Neural cell (in vitro differentiated cells): ENCODE results near the gene DRAM1. TPM values are rescaled to one million over a fixed set of nuclear protein-coding genes. Genes with fewer than 3 reads are reported as not detected.

ENCODE experiments used
- H2AFZ ChIP-seq: fragments of 200-600, 300-800 bp; sonication (generic), shearing (Covaris generic); 2 replicates; pipeline ENCODE4 v1.6.0; 2014; ENCODE audit warnings: low read depth, mild to moderate bottlenecking, antibody characterized with exemption, low read length, moderate library complexity
- H3F3A ChIP-seq: fragments of 200-600 bp; shearing (Covaris generic); 2 replicates; pipeline ENCODE4 v1.6.1; 2016; ENCODE audit warnings: mild to moderate bottlenecking, moderate library complexity, mixed read lengths, antibody characterized with exemption, low read length; ENCODE audit not compliant: insufficient read depth, poor library complexity, severe bottlenecking
- H3K27ac ChIP-seq: fragments of 200-600, 300-800 bp; sonication (generic), shearing (Covaris generic); 2 replicates; pipeline ENCODE4 v1.5.1; 2014; ENCODE audit warnings: mild to moderate bottlenecking, low read length, moderate library complexity
- H3K27me3 ChIP-seq: fragments of 300-800, 200-600 bp; sonication (generic), shearing (Covaris generic); 2 replicates; pipeline ENCODE4 v1.6.0; 2014; ENCODE audit warnings: mild to moderate bottlenecking, low read depth, low read length, moderate library complexity; ENCODE audit not compliant: insufficient read depth
- H3K36me3 ChIP-seq: fragments of 300-800, 200-600 bp; sonication (generic), shearing (Covaris generic); 2 replicates; pipeline ENCODE4 v1.5.1; 2014; ENCODE audit warnings: mild to moderate bottlenecking, antibody characterized with exemption, low read length, moderate library complexity; ENCODE audit not compliant: insufficient read depth
- H3K4me2 ChIP-seq: fragments of 300-800, 200-600 bp; sonication (generic), shearing (Covaris generic); 2 replicates; pipeline ENCODE4 v1.6.0; 2014; ENCODE audit warnings: mild to moderate bottlenecking, low read length
- H3K4me3 ChIP-seq: fragments of 300-800, 200-600 bp; sonication (generic), shearing (Covaris generic); 2 replicates; pipeline ENCODE4 v1.5.1; 2014; ENCODE audit warnings: mild to moderate bottlenecking, low read length, moderate library complexity
- H3K79me2 ChIP-seq: fragments of 200-600 bp; shearing (Covaris generic); replicated peaks from 2 replicates; pipeline ENCODE4 v1.6.0; 2014; ENCODE audit warnings: mild to moderate bottlenecking, low read length, moderate library complexity; ENCODE audit not compliant: insufficient read depth
- H3K9ac ChIP-seq: fragments of 300-800, 200-600 bp; sonication (generic), shearing (Covaris generic); 2 replicates; pipeline ENCODE4 v1.6.1; 2016; ENCODE audit warnings: mild to moderate bottlenecking, low read length, mixed read lengths
- H3K9me2 ChIP-seq: fragments of 200-600 bp; shearing (Covaris generic); 2 replicates; pipeline ENCODE4 v1.6.1; 2016; ENCODE audit warnings: mild to moderate bottlenecking, low read length, mixed read lengths; ENCODE audit not compliant: insufficient read depth
- H3K9me3 ChIP-seq: fragments of 200-600, 300-800 bp; sonication (generic), shearing (Covaris generic); 2 replicates; pipeline ENCODE4 v1.6.1; 2016; ENCODE audit warnings: mild to moderate bottlenecking, mixed run types, low read length, moderate library complexity, mixed read lengths
- H4K20me1 ChIP-seq: fragments of 200-600 bp; shearing (Covaris generic); 2 replicates; pipeline ENCODE4 v1.6.1; 2016; ENCODE audit warnings: mild to moderate bottlenecking, mixed run types; ENCODE audit not compliant: insufficient read depth
- CTCF ChIP-seq: fragments of 450-650 bp; IDR thresholded peaks from 2 replicates; pipeline ENCODE4 v1.5.1; 2014; ENCODE audit warnings: antibody characterized with exemption, mild to moderate bottlenecking, moderate library complexity; ENCODE audit not compliant: poor library complexity, severe bottlenecking
- EP300 ChIP-seq: fragments of 450-650 bp; conservative IDR thresholded peaks from 2 replicates; pipeline ENCODE4 v1.6.1; 2014; ENCODE audit warnings: antibody characterized with exemption, mild to moderate bottlenecking, moderate library complexity; ENCODE audit not compliant: poor library complexity, severe bottlenecking
- EZH2 ChIP-seq: fragments of 200-600, 300-800 bp; shearing (Covaris generic), sonication (generic); IDR thresholded peaks from 2 replicates; pipeline ENCODE4 v1.6.1; 2014; ENCODE audit warnings: antibody characterized with exemption, low read length, borderline replicate concordance, mild to moderate bottlenecking; ENCODE audit not compliant: insufficient read depth, poor library complexity, severe bottlenecking
- MXI1 ChIP-seq: fragments of 450-650 bp; conservative IDR thresholded peaks from 2 replicates; pipeline ENCODE4 v1.6.1; 2014; ENCODE audit warnings: antibody characterized with exemption, mild to moderate bottlenecking; ENCODE audit not compliant: poor library complexity, severe bottlenecking
- POLR2AphosphoS5 ChIP-seq: IDR thresholded peaks from 2 replicates; pipeline ENCODE4 v1.6.1; 2012
- RAD21 ChIP-seq: fragments of 450-650 bp; conservative IDR thresholded peaks from 2 replicates; pipeline ENCODE4 v1.6.1; 2014; ENCODE audit warnings: antibody characterized with exemption, mild to moderate bottlenecking, moderate library complexity
- REST ChIP-seq: IDR thresholded peaks from 2 replicates; pipeline ENCODE4 v1.6.1; 2012; ENCODE audit warnings: borderline replicate concordance
- SMC3 ChIP-seq: fragments of 450-650 bp; conservative IDR thresholded peaks from 2 replicates; pipeline ENCODE4 v1.6.1; 2014; ENCODE audit warnings: antibody characterized with exemption, mild to moderate bottlenecking, moderate library complexity; ENCODE audit not compliant: poor library complexity
- TAF1 ChIP-seq: IDR thresholded peaks from 2 replicates; pipeline ENCODE4 v1.6.1; 2012; ENCODE audit warnings: low read depth
- polyA plus RNA-seq: library from polyadenylated mRNA; depleted of rRNA; stranded (reverse); fragments of >200 nt; gene quantifications from 2 replicates; pipeline ENCODE4 v1.2.3, GENCODE V29; 2014

The DRAM1 gene
- polyA plus RNA-seq, 1 donor from 2014 or later: 0.17 TPM

- Histone ChIP-seq H3K9ac (no peak overlapping the region), H3F3A (no peaks in the 10 kb centered on the region), H3K4me3 (no peak overlapping the region), H3K27me3 (no peaks in the 10 kb centered on the region), H2AFZ (no peak overlapping the region), H3K9me3 (no peaks in the 10 kb centered on the region), H3K4me2 (no peak overlapping the region), H3K27ac (no peak overlapping the region), H3K9me2 (no peaks in the 10 kb centered on the region), H4K20me1 (no peaks in the 10 kb centered on the region), H3K79me2 (no peaks in the 10 kb centered on the region), H3K36me3 (no peaks in the 10 kb centered on the region)
- TF ChIP-seq EZH2 (no peak), REST (no peak), EP300 (no peak), MXI1 (no peak), SMC3 (no peak), TAF1 (no peak), CTCF (no peak), RAD21 (no peak), POLR2AphosphoS5 (no peak)
These were observed 31.0 kb downstream of the DRAM1 start for GRCh38 chr12:101908395-101908794.

GRCh38 chr12:101909646-101910045 is 32.3 kb downstream of the DRAM1 start:
- H3K27ac ChIP-seq: no peak overlapping the region
- no peak overlapping the region for H2AFZ ChIP-seq
- no peak overlapping the region for H3K4me2 ChIP-seq
- no peak for TF ChIP-seq RAD21
- no peak for TF ChIP-seq POLR2AphosphoS5
- no peak overlapping the region for H3K4me3 ChIP-seq
- no peaks in the 10 kb centered on the region for H3F3A ChIP-seq
- no peaks in the 10 kb centered on the region for H3K9me3 ChIP-seq
- H3K79me2 ChIP-seq: no peaks in the 10 kb centered on the region
- no peaks in the 10 kb centered on the region for H3K27me3 ChIP-seq
- no peaks in the 10 kb centered on the region for H3K36me3 ChIP-seq
- H4K20me1 ChIP-seq: no peaks in the 10 kb centered on the region
- H3K9ac ChIP-seq: no peak overlapping the region
- H3K9me2 ChIP-seq: no peaks in the 10 kb centered on the region

- H3K4me2 ChIP-seq: no peak overlapping the region
- no peaks in the 10 kb centered on the region for H3F3A ChIP-seq
- H3K36me3 ChIP-seq: no peaks in the 10 kb centered on the region
- no peak overlapping the region for H2AFZ ChIP-seq
- no peak for TF ChIP-seq RAD21
- TF ChIP-seq TAF1: no peak
- no peak for TF ChIP-seq REST
- no peak for TF ChIP-seq POLR2AphosphoS5
- no peak for TF ChIP-seq CTCF
- TF ChIP-seq MXI1: no peak
- TF ChIP-seq SMC3: no peak
- TF ChIP-seq EZH2: no peak
- TF ChIP-seq EP300: no peak
- H4K20me1 ChIP-seq: no peaks in the 10 kb centered on the region
- H3K9ac ChIP-seq: no peak overlapping the region
- H3K4me3 ChIP-seq: no peak overlapping the region
- no peaks in the 10 kb centered on the region for H3K9me3 ChIP-seq
- H3K27me3 ChIP-seq: no peaks in the 10 kb centered on the region
- no peak overlapping the region for H3K27ac ChIP-seq
- no peaks in the 10 kb centered on the region for H3K9me2 ChIP-seq
- no peaks in the 10 kb centered on the region for H3K79me2 ChIP-seq
These were observed 38.5 kb downstream of the DRAM1 start for GRCh38 chr12:101915841-101916240.
